Muscle of back (tissue), 11 donors: Measurements from ENCODE around the gene SMPD3. TPM values are rescaled to one million over a fixed set of nuclear protein-coding genes. Genes with fewer than 3 reads are reported as not detected.

Experiments
- DNase-seq, 3 donors: peaks; one replicate each; pipeline versions ENCODE4 v3.0.0 to v3.0.0-alpha.2; 2013
- polyA plus RNA-seq, 10 donors: library from polyadenylated mRNA; unstranded; fragments of 120-200 nt; gene quantifications; one replicate each; pipeline ENCODE4 v1.2.1, GENCODE V29; 2013; ENCODE audit not compliant: insufficient read length in 10 of 10

Gene SMPD3
- polyA plus RNA-seq, 10 donors: 0.54 to 1.5 (median 0.88) TPM

- no peak for DNase-seq
These were observed 90.4 kb downstream of the SMPD3 start for GRCh38 chr16:68357923-68358322.

GRCh38 chr16:68357521-68357922 is 90.8 kb downstream of the SMPD3 start:
- no peak for DNase-seq

GRCh38 chr16:68356919-68357286 is 91.4 kb downstream of the SMPD3 start:
- DNase-seq: no peak

- DNase-seq: no peak
These were observed 91.9 kb downstream of the SMPD3 start for GRCh38 chr16:68356249-68356918.

- no peak for DNase-seq
These were observed 92.7 kb downstream of the SMPD3 start for GRCh38 chr16:68355447-68356248.

- DNase-seq: no peak
These were observed 93.5 kb downstream of the SMPD3 start for GRCh38 chr16:68354816-68355215.

- no peak for DNase-seq
These were observed 94.9 kb downstream of the SMPD3 start for GRCh38 chr16:68353366-68353765.

GRCh38 chr16:68351991-68352431 is 96.3 kb downstream of the SMPD3 start:
- DNase-seq: no peak

- DNase-seq: no peak
These were observed 96.8 kb downstream of the SMPD3 start for GRCh38 chr16:68351463-68351862.

GRCh38 chr16:68350813-68351350 is 97.4 kb downstream of the SMPD3 start:
- DNase-seq: no peak

- no peak for DNase-seq
These were observed 98.4 kb downstream of the SMPD3 start for GRCh38 chr16:68349838-68350410.

GRCh38 chr16:68348639-68349445 is 99.5 kb downstream of the SMPD3 start:
- DNase-seq: no peak

GRCh38 chr16:68347605-68348004 is 100.7 kb downstream of the SMPD3 start:
- DNase-seq: no peak

- no peak for DNase-seq
These were observed 101.3 kb downstream of the SMPD3 start for GRCh38 chr16:68346892-68347480.

GRCh38 chr16:68345958-68346635 is 102.2 kb downstream of the SMPD3 start:
- no peak for DNase-seq

GRCh38 chr16:68345351-68345810 is 102.9 kb downstream of the SMPD3 start:
- no peak for DNase-seq

- no peak for DNase-seq
These were observed 104.1 kb downstream of the SMPD3 start for GRCh38 chr16:68344252-68344651.

GRCh38 chr16:68343137-68343536 is 105.2 kb downstream of the SMPD3 start:
- DNase-seq: no peak

- no peak for DNase-seq
These were observed 105.7 kb downstream of the SMPD3 start for GRCh38 chr16:68342620-68343019.

- no peak for DNase-seq
These were observed 109.1 kb downstream of the SMPD3 start for GRCh38 chr16:68339214-68339613.
